ENCODE results near the gene STAM.

DNA sequence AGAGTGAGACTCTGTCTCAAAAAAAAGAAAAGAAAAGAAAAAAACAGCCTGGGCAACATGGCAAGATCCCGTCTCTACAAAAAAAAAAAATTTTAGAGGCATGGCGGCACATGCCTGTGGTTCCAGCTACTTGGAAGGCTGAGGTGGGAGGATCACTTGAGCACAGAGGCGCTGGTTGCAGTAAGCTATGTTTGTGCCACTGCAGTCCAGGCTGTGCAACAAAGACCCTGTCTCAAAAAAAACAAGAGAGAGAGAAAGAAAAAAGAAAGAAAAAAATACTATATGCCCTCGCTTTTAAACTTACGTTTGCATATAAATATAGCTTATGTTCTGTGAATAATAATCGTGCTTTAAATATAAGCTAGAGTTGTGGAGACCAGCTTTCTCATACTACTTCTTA, 38.0 kb upstream of the STAM start:
- TF ChIP-seq, protein P1, sequence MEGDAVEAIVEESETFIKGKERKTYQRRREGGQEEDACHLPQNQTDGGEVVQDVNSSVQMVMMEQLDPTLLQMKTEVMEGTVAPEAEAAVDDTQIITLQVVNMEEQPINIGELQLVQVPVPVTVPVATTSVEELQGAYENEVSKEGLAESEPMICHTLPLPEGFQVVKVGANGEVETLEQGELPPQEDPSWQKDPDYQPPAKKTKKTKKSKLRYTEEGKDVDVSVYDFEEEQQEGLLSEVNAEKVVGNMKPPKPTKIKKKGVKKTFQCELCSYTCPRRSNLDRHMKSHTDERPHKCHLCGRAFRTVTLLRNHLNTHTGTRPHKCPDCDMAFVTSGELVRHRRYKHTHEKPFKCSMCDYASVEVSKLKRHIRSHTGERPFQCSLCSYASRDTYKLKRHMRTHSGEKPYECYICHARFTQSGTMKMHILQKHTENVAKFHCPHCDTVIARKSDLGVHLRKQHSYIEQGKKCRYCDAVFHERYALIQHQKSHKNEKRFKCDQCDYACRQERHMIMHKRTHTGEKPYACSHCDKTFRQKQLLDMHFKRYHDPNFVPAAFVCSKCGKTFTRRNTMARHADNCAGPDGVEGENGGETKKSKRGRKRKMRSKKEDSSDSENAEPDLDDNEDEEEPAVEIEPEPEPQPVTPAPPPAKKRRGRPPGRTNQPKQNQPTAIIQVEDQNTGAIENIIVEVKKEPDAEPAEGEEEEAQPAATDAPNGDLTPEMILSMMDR (IDR thresholded peaks at IDR 0.05): no peak
- TF ChIP-seq POLR2A (IDR thresholded peaks at IDR 0.05) (no peak), EP300 (IDR thresholded peaks at IDR 0.05) (no peak)

Measured in ovary (tissue), 3 donors.